HEK293 (cell line): ENCODE measurements around the gene GNAI2.
A peak's percentile ranks its signal among the peaks of the same experiment; 100 is the strongest.

ENCODE experiments used
- GLIS2 ChIP-seq: fragments of 450-650 bp; formaldehyde crosslinking; IDR thresholded peaks from 2 replicates; pipeline ENCODE4 v1.5.1; 2016; ENCODE audit warnings: missing biosample characterization, missing genetic modification characterization
- KLF16 ChIP-seq: fragments of 450-650 bp; formaldehyde crosslinking; IDR thresholded peaks from 2 replicates; pipeline ENCODE4 v1.5.1; 2017; ENCODE audit warnings: missing biosample characterization, missing genetic modification characterization
- KLF7 ChIP-seq: fragments of 450-650 bp; formaldehyde crosslinking; IDR thresholded peaks from 2 replicates; pipeline ENCODE4 v1.5.1; 2016; ENCODE audit warnings: missing biosample characterization, missing genetic modification characterization, borderline replicate concordance
- YY2 ChIP-seq: fragments of 450-650 bp; formaldehyde crosslinking; IDR thresholded peaks from 2 replicates; pipeline ENCODE4 v1.5.1; 2016; ENCODE audit warnings: missing biosample characterization, missing genetic modification characterization
- ZFP69B ChIP-seq: fragments of 450-650 bp; formaldehyde crosslinking; IDR thresholded peaks from 2 replicates; pipeline ENCODE4 v1.5.1; 2016; ENCODE audit warnings: missing biosample characterization, missing genetic modification characterization
- ZNF114 ChIP-seq: fragments of 450-650 bp; formaldehyde crosslinking; IDR thresholded peaks from 2 replicates; pipeline ENCODE4 v1.5.0; 2017; ENCODE audit warnings: missing biosample characterization, missing genetic modification characterization
- ZNF148 ChIP-seq: fragments of 450-650 bp; formaldehyde crosslinking; IDR thresholded peaks from 2 replicates; pipeline ENCODE4 v1.5.0; 2017; ENCODE audit warnings: missing biosample characterization, missing genetic modification characterization, borderline replicate concordance
- ZNF155 ChIP-seq: fragments of 450-650 bp; formaldehyde crosslinking; IDR thresholded peaks from 2 replicates; pipeline ENCODE4 v1.5.1; 2016; ENCODE audit warnings: missing biosample characterization, missing genetic modification characterization
- ZNF19 ChIP-seq: fragments of 450-650 bp; formaldehyde crosslinking; IDR thresholded peaks from 2 replicates; pipeline ENCODE4; 2016; ENCODE audit warnings: missing biosample characterization, missing genetic modification characterization, low read depth
- ZNF202 ChIP-seq: fragments of 450-650 bp; formaldehyde crosslinking; IDR thresholded peaks from 2 replicates; pipeline ENCODE4 v1.5.1; 2016; ENCODE audit warnings: missing biosample characterization, missing genetic modification characterization, borderline replicate concordance
- ZNF302 ChIP-seq: fragments of 450-650 bp; formaldehyde crosslinking; IDR thresholded peaks from 2 replicates; pipeline ENCODE4 v1.5.1; 2016; ENCODE audit warnings: missing biosample characterization, missing genetic modification characterization, low read depth
- ZNF366 ChIP-seq: fragments of 450-650 bp; formaldehyde crosslinking; conservative IDR thresholded peaks from 2 replicates; pipeline ENCODE4 v1.5.1; 2016; ENCODE audit warnings: missing biosample characterization, missing genetic modification characterization
- ZNF426 ChIP-seq: fragments of 450-650 bp; formaldehyde crosslinking; IDR thresholded peaks from 2 replicates; pipeline ENCODE4 v1.5.1; 2017; ENCODE audit warnings: missing biosample characterization, missing genetic modification characterization, mild to moderate bottlenecking, inconsistent platforms, moderate library complexity
- ZNF449 ChIP-seq: fragments of 450-650 bp; formaldehyde crosslinking; IDR thresholded peaks from 2 replicates; pipeline ENCODE4 v1.5.1; 2017; ENCODE audit warnings: missing biosample characterization, mild to moderate bottlenecking, missing genetic modification characterization, moderate library complexity
- ZNF48 ChIP-seq: fragments of 450-650 bp; formaldehyde crosslinking; IDR thresholded peaks from 2 replicates; pipeline ENCODE4 v1.5.1; 2016; ENCODE audit warnings: missing biosample characterization, missing genetic modification characterization
- ZNF501 ChIP-seq: fragments of 450-650 bp; formaldehyde crosslinking; IDR thresholded peaks from 2 replicates; pipeline ENCODE4 v1.5.1; 2016; ENCODE audit warnings: missing biosample characterization, missing genetic modification characterization
- ZNF660 ChIP-seq: fragments of 450-650 bp; IDR thresholded peaks from 2 replicates; pipeline ENCODE4 v1.5.1; 2018; ENCODE audit warnings: missing biosample characterization, mild to moderate bottlenecking, missing genetic modification characterization
- ZNF76 ChIP-seq: fragments of 450-650 bp; formaldehyde crosslinking; IDR thresholded peaks from 2 replicates; pipeline ENCODE4; 2016; ENCODE audit warnings: low read depth, missing biosample characterization, missing genetic modification characterization, borderline replicate concordance
- ZNF792 ChIP-seq: fragments of 450-650 bp; formaldehyde crosslinking; IDR thresholded peaks from 2 replicates; pipeline ENCODE4 v1.5.1; 2016; ENCODE audit warnings: missing biosample characterization, missing genetic modification characterization
- ZSCAN30 ChIP-seq: fragments of 450-650 bp; IDR thresholded peaks from 2 replicates; pipeline ENCODE4 v1.5.1; 2018; ENCODE audit warnings: missing biosample characterization, mild to moderate bottlenecking, missing genetic modification characterization, moderate library complexity
- ZSCAN5A ChIP-seq: fragments of 450-650 bp; formaldehyde crosslinking; IDR thresholded peaks from 2 replicates; pipeline ENCODE4 v1.5.1; 2016; ENCODE audit warnings: missing biosample characterization, missing genetic modification characterization
- TF ChIP-seq, protein P1 (sequence below): fragments of 450-650 bp; formaldehyde crosslinking; IDR thresholded peaks from 2 replicates; pipeline ENCODE4 v1.5.1; 2016; ENCODE audit warnings: missing biosample characterization, missing genetic modification characterization
- TF ChIP-seq, protein P2 (sequence below): fragments of 450-650 bp; formaldehyde crosslinking; IDR thresholded peaks from 2 replicates; pipeline ENCODE4 v1.5.1; 2016; ENCODE audit warnings: missing biosample characterization, missing genetic modification characterization
- TF ChIP-seq, protein P3 (sequence below): sonication (generic); formaldehyde crosslinking; IDR thresholded peaks from 2 replicates; pipeline ENCODE4 v1.8.1; 2022; ENCODE audit warnings: mild to moderate bottlenecking, moderate library complexity, missing genetic modification reagents
- TF ChIP-seq, protein P4 (sequence below): fragments of 450-650 bp; IDR thresholded peaks from 2 replicates; pipeline ENCODE4 v1.5.1; 2018; ENCODE audit warnings: missing biosample characterization, mild to moderate bottlenecking, missing genetic modification characterization
- TF ChIP-seq, protein P5 (sequence below): fragments of 450-650 bp; formaldehyde crosslinking; IDR thresholded peaks from 2 replicates; pipeline ENCODE4 v1.5.1; 2016; ENCODE audit warnings: missing biosample characterization, missing genetic modification characterization

The GNAI2 gene

DNA sequence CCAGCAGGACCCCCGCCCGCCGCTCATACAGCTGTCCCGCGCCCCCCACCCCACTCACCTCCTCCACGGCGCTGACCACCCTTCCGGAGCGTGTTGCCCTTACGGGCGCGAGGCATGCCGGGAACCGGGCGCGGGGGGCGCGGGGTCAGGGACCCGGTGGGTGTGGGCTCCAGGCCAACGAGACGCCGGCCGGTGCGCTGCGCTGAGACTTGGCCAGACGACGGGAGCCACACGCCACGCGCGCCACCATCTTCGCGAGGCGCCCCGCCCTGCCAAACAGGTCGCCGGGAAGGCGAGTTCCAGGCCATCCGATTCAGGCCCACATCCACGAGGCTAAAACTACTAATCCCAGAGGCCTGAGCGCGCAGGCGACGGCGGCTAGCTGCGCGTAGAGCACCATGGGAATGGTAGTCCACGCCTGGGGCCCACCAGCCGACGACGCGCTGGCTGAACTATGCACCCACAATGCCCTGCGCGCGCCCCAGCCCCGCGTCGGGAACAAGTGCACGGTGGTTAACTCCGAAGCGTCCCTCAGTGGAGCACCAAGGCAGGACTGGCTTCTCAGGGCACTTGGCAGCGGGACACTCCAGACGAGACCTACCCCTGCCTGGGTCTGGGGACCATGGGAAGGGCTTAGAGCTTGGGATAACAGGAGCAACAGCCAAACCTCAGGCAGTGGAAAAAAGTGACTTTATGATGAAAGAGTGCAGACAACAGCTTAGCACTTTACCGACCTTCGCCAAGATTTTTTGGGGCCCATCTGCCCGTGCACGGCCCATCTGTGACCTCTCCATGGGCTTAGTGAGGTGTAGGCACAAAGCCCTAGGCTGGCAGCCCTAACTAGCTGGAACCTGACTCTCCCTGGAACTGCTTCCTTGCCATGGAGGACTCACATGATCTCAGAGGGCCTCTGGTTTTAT lies 56.4 kb downstream of the GNAI2 start, which contains the start of gene IFRD2 (continued):
- TF ChIP-seq ZNF114 (tag by site-specific recombination): no peak
- TF ChIP-seq ZNF148: no peak
- no peak for TF ChIP-seq ZNF155
- no peak for TF ChIP-seq ZNF792
- TF ChIP-seq, protein P1, sequence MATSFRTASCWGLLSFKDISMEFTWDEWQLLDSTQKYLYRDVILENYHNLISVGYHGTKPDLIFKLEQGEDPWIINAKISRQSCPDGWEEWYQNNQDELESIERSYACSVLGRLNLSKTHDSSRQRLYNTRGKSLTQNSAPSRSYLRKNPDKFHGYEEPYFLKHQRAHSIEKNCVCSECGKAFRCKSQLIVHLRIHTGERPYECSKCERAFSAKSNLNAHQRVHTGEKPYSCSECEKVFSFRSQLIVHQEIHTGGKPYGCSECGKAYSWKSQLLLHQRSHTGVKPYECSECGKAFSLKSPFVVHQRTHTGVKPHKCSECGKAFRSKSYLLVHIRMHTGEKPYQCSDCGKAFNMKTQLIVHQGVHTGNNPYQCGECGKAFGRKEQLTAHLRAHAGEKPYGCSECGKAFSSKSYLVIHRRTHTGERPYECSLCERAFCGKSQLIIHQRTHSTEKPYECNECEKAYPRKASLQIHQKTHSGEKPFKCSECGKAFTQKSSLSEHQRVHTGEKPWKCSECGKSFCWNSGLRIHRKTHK (tag by site-specific recombination): no peak
- TF ChIP-seq ZNF501 (tag by site-specific recombination): no peak
- TF ChIP-seq ZSCAN30 (tag by site-specific recombination): peak; percentile 25; the same call in 1 of the 2 replicates
- TF ChIP-seq ZNF19: no peak
- TF ChIP-seq, protein P2, sequence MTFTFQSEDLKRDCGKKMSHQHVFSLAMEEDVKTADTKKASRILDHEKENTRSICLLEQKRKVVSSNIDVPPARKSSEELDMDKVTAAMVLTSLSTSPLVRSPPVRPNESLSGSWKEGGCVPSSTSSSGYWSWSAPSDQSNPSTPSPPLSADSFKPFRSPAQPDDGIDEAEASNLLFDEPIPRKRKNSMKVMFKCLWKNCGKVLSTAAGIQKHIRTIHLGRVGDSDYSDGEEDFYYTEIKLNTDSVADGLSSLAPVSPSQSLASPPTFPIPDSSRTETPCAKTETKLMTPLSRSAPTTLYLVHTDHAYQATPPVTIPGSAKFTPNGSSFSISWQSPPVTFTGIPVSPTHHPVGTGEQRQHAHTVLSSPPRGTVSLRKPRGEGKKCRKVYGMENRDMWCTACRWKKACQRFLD (tag by site-specific recombination): peak; percentile 99
- TF ChIP-seq, protein P3, sequence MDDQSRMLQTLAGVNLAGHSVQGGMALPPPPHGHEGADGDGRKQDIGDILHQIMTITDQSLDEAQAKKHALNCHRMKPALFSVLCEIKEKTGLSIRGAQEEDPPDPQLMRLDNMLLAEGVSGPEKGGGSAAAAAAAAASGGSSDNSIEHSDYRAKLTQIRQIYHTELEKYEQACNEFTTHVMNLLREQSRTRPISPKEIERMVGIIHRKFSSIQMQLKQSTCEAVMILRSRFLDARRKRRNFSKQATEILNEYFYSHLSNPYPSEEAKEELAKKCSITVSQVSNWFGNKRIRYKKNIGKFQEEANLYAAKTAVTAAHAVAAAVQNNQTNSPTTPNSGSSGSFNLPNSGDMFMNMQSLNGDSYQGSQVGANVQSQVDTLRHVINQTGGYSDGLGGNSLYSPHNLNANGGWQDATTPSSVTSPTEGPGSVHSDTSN (CRISPR knock-in tag): 0 out of 2 replicates have a peak, but pooled peaks have one; percentile 24
- TF ChIP-seq ZNF449 (tag by site-specific recombination): no peak
- no peak for TF ChIP-seq ZNF366 (tag by site-specific recombination)
- peak; percentile 78 for TF ChIP-seq GLIS2 (tag by site-specific recombination)
- TF ChIP-seq ZFP69B: peak; percentile 96
- peak; percentile 84 for TF ChIP-seq KLF16
- TF ChIP-seq ZNF660 (tag by site-specific recombination): 0 out of 2 replicates have a peak, but pooled peaks have one; percentile 12
- no peak for TF ChIP-seq ZNF302 (tag by site-specific recombination)
- no peak for TF ChIP-seq ZNF202 (tag by site-specific recombination)
- no peak for TF ChIP-seq ZNF48 (tag by site-specific recombination)
- TF ChIP-seq, protein P4, sequence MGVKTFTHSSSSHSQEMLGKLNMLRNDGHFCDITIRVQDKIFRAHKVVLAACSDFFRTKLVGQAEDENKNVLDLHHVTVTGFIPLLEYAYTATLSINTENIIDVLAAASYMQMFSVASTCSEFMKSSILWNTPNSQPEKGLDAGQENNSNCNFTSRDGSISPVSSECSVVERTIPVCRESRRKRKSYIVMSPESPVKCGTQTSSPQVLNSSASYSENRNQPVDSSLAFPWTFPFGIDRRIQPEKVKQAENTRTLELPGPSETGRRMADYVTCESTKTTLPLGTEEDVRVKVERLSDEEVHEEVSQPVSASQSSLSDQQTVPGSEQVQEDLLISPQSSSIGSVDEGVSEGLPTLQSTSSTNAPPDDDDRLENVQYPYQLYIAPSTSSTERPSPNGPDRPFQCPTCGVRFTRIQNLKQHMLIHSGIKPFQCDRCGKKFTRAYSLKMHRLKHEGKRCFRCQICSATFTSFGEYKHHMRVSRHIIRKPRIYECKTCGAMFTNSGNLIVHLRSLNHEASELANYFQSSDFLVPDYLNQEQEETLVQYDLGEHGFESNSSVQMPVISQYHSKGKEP (tag by site-specific recombination): no peak
- TF ChIP-seq YY2: peak; percentile 98
- TF ChIP-seq ZNF76 (tag by site-specific recombination): peak; percentile 100
- TF ChIP-seq, protein P5, sequence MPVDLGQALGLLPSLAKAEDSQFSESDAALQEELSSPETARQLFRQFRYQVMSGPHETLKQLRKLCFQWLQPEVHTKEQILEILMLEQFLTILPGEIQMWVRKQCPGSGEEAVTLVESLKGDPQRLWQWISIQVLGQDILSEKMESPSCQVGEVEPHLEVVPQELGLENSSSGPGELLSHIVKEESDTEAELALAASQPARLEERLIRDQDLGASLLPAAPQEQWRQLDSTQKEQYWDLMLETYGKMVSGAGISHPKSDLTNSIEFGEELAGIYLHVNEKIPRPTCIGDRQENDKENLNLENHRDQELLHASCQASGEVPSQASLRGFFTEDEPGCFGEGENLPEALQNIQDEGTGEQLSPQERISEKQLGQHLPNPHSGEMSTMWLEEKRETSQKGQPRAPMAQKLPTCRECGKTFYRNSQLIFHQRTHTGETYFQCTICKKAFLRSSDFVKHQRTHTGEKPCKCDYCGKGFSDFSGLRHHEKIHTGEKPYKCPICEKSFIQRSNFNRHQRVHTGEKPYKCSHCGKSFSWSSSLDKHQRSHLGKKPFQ (tag by site-specific recombination): no peak
- TF ChIP-seq ZNF426 (tag by site-specific recombination): no peak
- TF ChIP-seq KLF7 (tag by site-specific recombination): peak; percentile 96
- TF ChIP-seq ZSCAN5A: no peak
